K562 (cell line): ENCODE data around the gene DDC. TPM values are rescaled to one million over a fixed set of nuclear protein-coding genes. Genes with fewer than 3 reads are reported as not detected.

Experiments
- ATAC-seq: fragments of 200-7000 bp; cut with Tn5 transposase; 3 replicates; pipeline ENCODE4 v1.9.1; 2020; ENCODE audit warnings: moderate library complexity
- BruUV-seq: library from RNA; stranded (reverse); fragments of 400-500 nt; replicated peaks from 2 replicates; lab custom pipeline; 2021; lab: Mats Ljungman, UMichigan
- CTCF ChIA-PET: fragments of 300-600 bp; formaldehyde crosslinking; extraction: SDS; loops from one replicate; lab custom pipeline; 2021; ENCODE audit warnings: low intra/inter-chr PET ratio; lab: Yijun Ruan, JAX
- POLR2A ChIA-PET: fragments of 300-600, 350-650 bp; sonication (Branson Sonifier 250); formaldehyde crosslinking; extraction: SDS; loops from one replicate; lab custom pipeline; 2021; ENCODE audit warnings: antibody characterized with exemption, inconsistent platforms; lab: Yijun Ruan, JAX
- DNase-seq, 4 experiments: peaks; one replicate each; pipeline versions ENCODE4 v3.0.0 to v3.0.0-alpha.2; 2011 to 2018; ENCODE audit warnings: low spot score in 3 of 4, mixed read lengths in 3 of 4; ENCODE audit errors: extremely low read depth in 1 of 4
- FAIRE-seq: peaks from 2 replicates; lab custom pipeline; 2011; peaks lifted over from hg19 to GRCh38; lab: Jason Lieb, UNC
- H2AFZ ChIP-seq: 2 replicates; pipeline ENCODE4 v1.6.0; 2011; ENCODE audit warnings: low read depth, low read length, control low read depth, inconsistent platforms
- H3K27ac ChIP-seq: fragments of 200-600 bp; 3 replicates; pipeline ENCODE4 v1.8.0; 2011; ENCODE audit warnings: low read depth, mild to moderate bottlenecking, control low read depth, inconsistent platforms, low read length, moderate library complexity, mixed read lengths; ENCODE audit errors: extremely low read depth
- H3K27me3 ChIP-seq, 2 experiments: fragments of 300-600 bp in 1 of 2; 2 replicates in 1 of 2; 3 replicates in 1 of 2; pipeline versions ENCODE4 v1.6.0 to v1.8.0; 2011; ENCODE audit warnings: inconsistent platforms in 2 of 2, low read length in 2 of 2, mild to moderate bottlenecking in 1 of 2, mixed read lengths in 1 of 2, moderate library complexity in 1 of 2; ENCODE audit not compliant: control insufficient read depth in 2 of 2, insufficient read depth in 2 of 2
- H3K36me3 ChIP-seq: fragments of 300-600 bp; 3 replicates; pipeline ENCODE4 v1.8.0; 2011; ENCODE audit warnings: mild to moderate bottlenecking, low read length, inconsistent platforms; ENCODE audit not compliant: control insufficient read depth, insufficient read depth
- H3K4me1 ChIP-seq, 2 experiments: fragments of 200-600 bp in 1 of 2; replicated peaks in 1 of 2; 2 replicates in 1 of 2; 3 replicates in 1 of 2; pipeline versions ENCODE4 v1.5.1 to v1.8.0; 2011; ENCODE audit warnings: inconsistent platforms in 2 of 2, low read length in 2 of 2, mild to moderate bottlenecking in 1 of 2, mixed read lengths in 1 of 2, moderate library complexity in 1 of 2; ENCODE audit not compliant: control insufficient read depth in 2 of 2, insufficient read depth in 2 of 2
- H3K4me2 ChIP-seq: 2 replicates; pipeline ENCODE4 v1.6.1; 2011; ENCODE audit warnings: low read length, control low read depth, inconsistent platforms, mixed read lengths; ENCODE audit not compliant: insufficient read depth
- H3K4me3 ChIP-seq: fragments of 200-600 bp; sonication (generic), shearing (Covaris generic); 2 replicates; pipeline ENCODE4 v1.5.1; 2016; ENCODE audit warnings: control low read depth, inconsistent platforms
- H3K79me2 ChIP-seq: fragments of 200-600 bp; 3 replicates; pipeline ENCODE4 v1.8.0; 2011; ENCODE audit warnings: low read length, inconsistent platforms; ENCODE audit not compliant: control insufficient read depth, insufficient read depth
- H3K9ac ChIP-seq, 2 experiments: 2 replicates each; pipeline versions ENCODE4 v1.6.0 to v1.6.1; 2011; ENCODE audit warnings: low read depth in 2 of 2, low read length in 2 of 2, control low read depth in 1 of 2, inconsistent platforms in 1 of 2, mild to moderate bottlenecking in 1 of 2, mixed read lengths in 1 of 2; ENCODE audit not compliant: insufficient read depth in 1 of 2
- H3K9me1 ChIP-seq: one replicate; pipeline ENCODE4 v1.6.0; 2011; ENCODE audit warnings: inconsistent platforms, mild to moderate bottlenecking, low read length, moderate library complexity; ENCODE audit not compliant: control insufficient read depth, insufficient read depth
- H3K9me3 ChIP-seq: replicated peaks from 2 replicates; pipeline ENCODE4 v1.5.1; 2011; ENCODE audit warnings: low read depth, low read length, inconsistent platforms; ENCODE audit not compliant: control insufficient read depth, insufficient read depth
- H4K20me1 ChIP-seq: replicated peaks from 2 replicates; pipeline ENCODE4 v1.6.1; 2011; ENCODE audit warnings: low read length, inconsistent platforms, mixed read lengths; ENCODE audit not compliant: control insufficient read depth, insufficient read depth
- BCL6 ChIP-seq: fragments of 250-450 bp; sonication (Bioruptor Pico); IDR thresholded peaks from 2 replicates; pipeline ENCODE4 v1.4.0; 2020
- BRD4 ChIP-seq: fragments of 200-600 bp; sonication (generic); IDR thresholded peaks from 2 replicates; pipeline ENCODE4 v1.6.1; 2017; ENCODE audit warnings: inconsistent platforms
- CHD1 ChIP-seq: fragments of 200-600 bp; sonication (generic); IDR thresholded peaks from one replicate; pipeline ENCODE4 v1.6.1; 2012; ENCODE audit warnings: mild to moderate bottlenecking, moderate library complexity, low read length, inconsistent platforms
- EHMT2 ChIP-seq: fragments of 450-650 bp; IDR thresholded peaks from 2 replicates; pipeline ENCODE4 v1.6.1; 2018; ENCODE audit warnings: antibody characterized with exemption
- FOXJ2 ChIP-seq: fragments of 200-800 bp; sonication (Bioruptor generic); IDR thresholded peaks from 2 replicates; pipeline ENCODE4 v1.6.1; 2016; ENCODE audit warnings: missing genetic modification characterization, missing compliant biosample characterization
- HNRNPK ChIP-seq: fragments of 200-400 bp; formaldehyde crosslinking; IDR thresholded peaks from one replicate; pipeline ENCODE4 v1.6.1; 2018; ENCODE audit warnings: mild to moderate bottlenecking, low read depth, low read length; ENCODE audit not compliant: poor library complexity, severe bottlenecking
- JUNB ChIP-seq: fragments of 450-650 bp; formaldehyde crosslinking; conservative IDR thresholded peaks from 2 replicates; pipeline ENCODE4 v1.4.0; 2020; ENCODE audit warnings: mild to moderate bottlenecking
- KLF1 ChIP-seq: fragments of 450-650 bp; IDR thresholded peaks from 2 replicates; pipeline ENCODE4 v1.6.1; 2016; ENCODE audit warnings: missing genetic modification characterization, missing compliant biosample characterization
- MAFG ChIP-seq: fragments of 450-650 bp; conservative IDR thresholded peaks from 2 replicates; pipeline ENCODE4 v1.6.1; 2016; ENCODE audit warnings: missing genetic modification characterization, missing compliant biosample characterization
- POU5F1 ChIP-seq: fragments of 150-350 bp; IDR thresholded peaks from 2 replicates; pipeline ENCODE4 v1.6.1; 2014; ENCODE audit warnings: borderline replicate concordance, low read length, low read depth, mild to moderate bottlenecking; ENCODE audit not compliant: partially characterized antibody
- RB1 ChIP-seq: fragments of 450-650 bp; IDR thresholded peaks from 2 replicates; pipeline ENCODE4 v1.6.1; 2017; ENCODE audit warnings: low read depth, mild to moderate bottlenecking
- RBM15 ChIP-seq: fragments of 200-400 bp; formaldehyde crosslinking; IDR thresholded peaks from 2 replicates; pipeline ENCODE4 v1.6.1; 2018; ENCODE audit warnings: mild to moderate bottlenecking, low read length, moderate library complexity; ENCODE audit not compliant: insufficient read depth
- SREBF1 ChIP-seq: fragments of 150-350 bp; IDR thresholded peaks from 2 replicates; pipeline ENCODE4 v1.6.1; 2014; ENCODE audit warnings: antibody characterized with exemption, low read depth, low read length, borderline replicate concordance
- ZBTB2 ChIP-seq: fragments of 450-650 bp; IDR thresholded peaks from 2 replicates; pipeline ENCODE4 v1.6.1; 2016; ENCODE audit warnings: antibody characterized with exemption
- ZBTB9 ChIP-seq: fragments of 450-650 bp; formaldehyde crosslinking; IDR thresholded peaks from 2 replicates; pipeline ENCODE4 v1.4.0; 2020; ENCODE audit warnings: mild to moderate bottlenecking, moderate library complexity
- ZNF778 ChIP-seq: fragments of 450-650 bp; formaldehyde crosslinking; IDR thresholded peaks from 2 replicates; pipeline ENCODE4 v1.4.0; 2020; ENCODE audit warnings: mild to moderate bottlenecking, moderate library complexity
- WGBS: fragments of 100-300 bp; shearing (Covaris generic); methylation state at CpG from one replicate; pipeline ENCODE4 v1.1.6; 2016; ENCODE audit warnings: low coverage, mixed read lengths; ENCODE audit not compliant: insufficient coverage; ENCODE audit errors: missing lambda C conversion rate; 5-methylcytosine and 5-hydroxymethylcytosine counted together
- in situ Hi-C: fragments of 300-500 bp; cut with MboI; formaldehyde crosslinking; loops from 4 replicates; pipeline ENCODE4 v1.15.0; 2018; ENCODE audit warnings: inconsistent platforms, mixed read lengths
- intact Hi-C: fragments of 100-400 bp; cut with micrococcal nuclease; formaldehyde crosslinking; loops from 2 replicates; pipeline ENCODE4 v1.14.2; 2022
- polyA plus RNA-seq, 8 experiments: library from polyadenylated mRNA; depleted of rRNA in 4 of 8; stranded (reverse) in 5 of 8; unstranded in 3 of 8; fragments of >200 nt; fragmentation: Nextera tagmentation in 2 of 8; fragmentation: Illumina TruSeq in 1 of 8; extraction: Ambion mirVana in 2 of 8; extraction: Trizol in 1 of 8; gene quantifications; 2 replicates each; pipeline versions ENCODE4 v1.2.1 to v1.2.3, GENCODE V29; 2011 to 2014; ENCODE audit warnings: inconsistent platforms in 1 of 8, missing spikeins in 1 of 8
- total RNA-seq, 7 experiments: library from RNA; depleted of rRNA in 6 of 7; stranded (reverse); fragments of >200 nt in 6 of 7; fragmentation: Illumina TruSeq in 2 of 7; extraction: Trizol in 2 of 7; gene quantifications; 2 replicates each; pipeline versions ENCODE4 v1.2.1 to v1.2.3, GENCODE V29; 2011 to 2021; ENCODE audit warnings: low replicate concordance in 1 of 7
- TF ChIP-seq, protein P1 (sequence below): fragments of 450-650 bp; formaldehyde crosslinking; conservative IDR thresholded peaks from 2 replicates; pipeline ENCODE4 v1.4.0; 2022; ENCODE audit warnings: mild to moderate bottlenecking, missing genetic modification characterization
- TF ChIP-seq, protein P2 (sequence below): sonication (generic); formaldehyde crosslinking; IDR thresholded peaks from 2 replicates; pipeline ENCODE4 v1.8.0; 2022; ENCODE audit warnings: mild to moderate bottlenecking, low read depth, missing genetic modification reagents

DDC gene
- total and polyA plus RNA-seq, 9 of the 15 experiments (the other 6 are each of a cell fraction or from before 2014, with no cell fraction given): not detected

- TF ChIP-seq HNRNPK (no peak), RBM15 (no peak), BRD4 (no peak), POU5F1 (no peak), SREBF1 (no peak), ZNF778 (CRISPR knock-in tag) (no peak), JUNB (CRISPR knock-in tag) (no peak), BCL6 (CRISPR knock-in tag) (no peak)
Measured at GRCh38 chr7:50567715-50568261, 2.6 kb upstream of the DDC start (continued).

- POLR2A ChIA-PET: interaction anchor here (0.9 kb wide), 1 partner anchor 10 kb away, joined by 3 read pairs; no protein-coding TSS in a partner anchor
- TF ChIP-seq ZBTB9 (no peak), MAFG (tag) (no peak), ZBTB2 (no peak), FOXJ2 (no peak), CHD1 (no peak), RB1 (no peak), EHMT2 (no peak), KLF1 (tag) (no peak)
- TF ChIP-seq, protein P1, sequence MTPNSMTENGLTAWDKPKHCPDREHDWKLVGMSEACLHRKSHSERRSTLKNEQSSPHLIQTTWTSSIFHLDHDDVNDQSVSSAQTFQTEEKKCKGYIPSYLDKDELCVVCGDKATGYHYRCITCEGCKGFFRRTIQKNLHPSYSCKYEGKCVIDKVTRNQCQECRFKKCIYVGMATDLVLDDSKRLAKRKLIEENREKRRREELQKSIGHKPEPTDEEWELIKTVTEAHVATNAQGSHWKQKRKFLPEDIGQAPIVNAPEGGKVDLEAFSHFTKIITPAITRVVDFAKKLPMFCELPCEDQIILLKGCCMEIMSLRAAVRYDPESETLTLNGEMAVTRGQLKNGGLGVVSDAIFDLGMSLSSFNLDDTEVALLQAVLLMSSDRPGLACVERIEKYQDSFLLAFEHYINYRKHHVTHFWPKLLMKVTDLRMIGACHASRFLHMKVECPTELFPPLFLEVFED: no peak
- TF ChIP-seq, protein P2, sequence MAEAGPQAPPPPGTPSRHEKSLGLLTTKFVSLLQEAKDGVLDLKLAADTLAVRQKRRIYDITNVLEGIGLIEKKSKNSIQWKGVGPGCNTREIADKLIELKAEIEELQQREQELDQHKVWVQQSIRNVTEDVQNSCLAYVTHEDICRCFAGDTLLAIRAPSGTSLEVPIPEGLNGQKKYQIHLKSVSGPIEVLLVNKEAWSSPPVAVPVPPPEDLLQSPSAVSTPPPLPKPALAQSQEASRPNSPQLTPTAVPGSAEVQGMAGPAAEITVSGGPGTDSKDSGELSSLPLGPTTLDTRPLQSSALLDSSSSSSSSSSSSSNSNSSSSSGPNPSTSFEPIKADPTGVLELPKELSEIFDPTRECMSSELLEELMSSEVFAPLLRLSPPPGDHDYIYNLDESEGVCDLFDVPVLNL (CRISPR knock-in tag): no peak
Measured at GRCh38 chr7:50565977-50566376, 772 bp upstream of the DDC start.

More at GRCh38 chr7:50565977-50566376, 772 bp upstream of the DDC start:
- FAIRE-seq (no peak), ATAC-seq (no peak), DNase-seq (no peak)
- no peak overlapping the region for H3K9ac ChIP-seq
- H2AFZ ChIP-seq: no peak overlapping the region
- no peak overlapping the region for H3K27ac ChIP-seq
- peaks cover 6 to 35% of the 10 kb centered on the region in 2 experiments; a peak in 4 of 5 replicates for H3K27me3 ChIP-seq
- in situ Hi-C loops (no loop called here), intact Hi-C loops (loop anchor here (10.0 kb wide), 1 partner anchor 471 kb away; the partner anchor contains the start of gene ZPBP)
- H3K4me3 ChIP-seq: no peak overlapping the region
- H3K9me3 ChIP-seq: no peaks in the 10 kb centered on the region
- peaks cover 5% of the 10 kb centered on the region; the same call in 1 of the 2 replicates for H4K20me1 ChIP-seq
- no peaks in the 10 kb centered on the region for H3K36me3 ChIP-seq
- H3K4me2 ChIP-seq: no peak overlapping the region
- H3K79me2 ChIP-seq: no peaks in the 10 kb centered on the region
- WGBS: under 1% methylated on average over 5 of the region's 5 CpGs
- H3K4me1 ChIP-seq: no peaks in the 10 kb centered on the region
- CTCF ChIA-PET: no interaction called here
- BruUV-seq: no TSS peak
- no peaks in the 10 kb centered on the region for H3K9me1 ChIP-seq
